GM19372 (cell line): Measurements from ENCODE around the gene SYNGR4.
"Not testable (repeated sequence)": the region's sequence is repeated elsewhere in the genome, so short reads cannot be mapped to it uniquely, and the experiment has no call there.

ENCODE experiments used
- ATAC-seq: cut with Tn5 transposase; IDR thresholded peaks from one replicate; pipeline ENCODE4 v1.9.1; 2021; ENCODE audit warnings: mild to moderate bottlenecking, low read depth, moderate library complexity; ENCODE audit not compliant: unreplicated experiment

The SYNGR4 gene

GRCh38 chr19:48363810-48364597, at the start of gene SYNGR4, which contains the start of gene TMEM143:
Gene SYNGR4, plus strand, starts transcription at chr19:48364367. Its CDS starts 1,476 bp downstream, at chr19:48365843.
Gene TMEM143, minus strand, starts transcription at chr19:48363940. Its CDS starts 20 bp downstream, at chr19:48363920.
- ATAC-seq = peak; percentile 92

GRCh38 chr19:48315712-48316111, 48.5 kb upstream of the SYNGR4 start:
- no peak for ATAC-seq

GRCh38 chr19:48317708-48317960, 46.5 kb upstream of the SYNGR4 start:
- ATAC-seq = not testable (repeated sequence)

- no peak for ATAC-seq
Observed at GRCh38 chr19:48318286-48318987, 45.7 kb upstream of the SYNGR4 start.

- no peak for ATAC-seq
Observed at GRCh38 chr19:48319647-48320541, 44.3 kb upstream of the SYNGR4 start.

GRCh38 chr19:48321372-48321621, 42.9 kb upstream of the SYNGR4 start:
- peak; percentile 62 for ATAC-seq

- ATAC-seq = peak; percentile 59
Observed at GRCh38 chr19:48321622-48322591, 42.3 kb upstream of the SYNGR4 start.

- ATAC-seq = no peak
Observed at GRCh38 chr19:48325265-48325910, 38.8 kb upstream of the SYNGR4 start, which contains the start of gene EMP3. Gene EMP3, plus strand, starts transcription at chr19:48325552. Its CDS starts 1,293 bp downstream, at chr19:48326845.

GRCh38 chr19:48329167-48329891, 34.8 kb upstream of the SYNGR4 start:
- no peak for ATAC-seq

- ATAC-seq = peak; percentile 22
Observed at GRCh38 chr19:48330012-48330681, 34.0 kb upstream of the SYNGR4 start.

GRCh38 chr19:48332351-48332661, 31.9 kb upstream of the SYNGR4 start:
- no peak for ATAC-seq

GRCh38 chr19:48332662-48333466, 31.3 kb upstream of the SYNGR4 start:
- peak; percentile 63 for ATAC-seq

- peak; percentile 40 for ATAC-seq
Observed at GRCh38 chr19:48333467-48334384, 30.4 kb upstream of the SYNGR4 start.

GRCh38 chr19:48338253-48338755, 25.9 kb upstream of the SYNGR4 start:
- ATAC-seq = no peak

GRCh38 chr19:48338802-48339503, 25.2 kb upstream of the SYNGR4 start:
- no peak for ATAC-seq

GRCh38 chr19:48340995-48341394, 23.2 kb upstream of the SYNGR4 start:
- no peak for ATAC-seq
